CD4-positive, alpha-beta T cell (primary cell): ENCODE data around the gene CSDE1. TPM values are rescaled to one million over a fixed set of nuclear protein-coding genes. Genes with fewer than 3 reads are reported as not detected.

Experiments used
- ATAC-seq: fragments of 200-7000 bp; cut with Tn5 transposase; one replicate; pipeline ENCODE4 v1.10.0; 2022; ENCODE audit warnings: mild to moderate bottlenecking; ENCODE audit not compliant: poor library complexity
- CTCF ChIA-PET: fragments of 350-600 bp; sonication (Branson Sonifier 250); formaldehyde crosslinking; loops from one replicate; lab custom pipeline; 2021; ENCODE audit warnings: antibody characterized with exemption, inconsistent platforms; lab: Charles Lee
- POLR2A ChIA-PET: fragments of 350-600 bp; sonication (Branson Sonifier 250); formaldehyde crosslinking; loops from one replicate; lab custom pipeline; 2021; ENCODE audit warnings: antibody characterized with exemption, inconsistent platforms; lab: Charles Lee
- DNase-seq, 14 experiments: peaks; one replicate each; pipeline ENCODE4 v3.0.0-alpha.2; 2013 to 2020; ENCODE audit warnings: mixed read lengths in 2 of 14
- H3K27ac ChIP-seq, 2 donors: one replicate each; pipeline versions ENCODE4 v1.5.1 to v1.7.0; 2013; ENCODE audit warnings: low read length in 2 of 2, low read depth in 1 of 2, mild to moderate bottlenecking in 1 of 2
- H3K27me3 ChIP-seq, 2 experiments: 1 replicate in 1 of 2; 2 replicates in 1 of 2; pipeline versions ENCODE4 v1.6.1 to v1.7.0; 2013; ENCODE audit warnings: low read length in 2 of 2, control low read depth in 1 of 2, mild to moderate bottlenecking in 1 of 2, moderate library complexity in 1 of 2; ENCODE audit not compliant: insufficient read depth in 2 of 2, control insufficient read depth in 1 of 2
- H3K36me3 ChIP-seq: one replicate; pipeline ENCODE4 v1.6.1; 2013; ENCODE audit warnings: low read length, control low read depth; ENCODE audit not compliant: insufficient read depth
- H3K4me1 ChIP-seq: one replicate; pipeline ENCODE4 v1.6.1; 2013; ENCODE audit warnings: low read length, control low read depth; ENCODE audit not compliant: insufficient read depth
- H3K4me3 ChIP-seq: one replicate; pipeline ENCODE4 v1.5.1; 2013; ENCODE audit warnings: mild to moderate bottlenecking, low read length, moderate library complexity
- H3K9me3 ChIP-seq, 2 experiments: 1 replicate in 1 of 2; 2 replicates in 1 of 2; pipeline versions ENCODE4 v1.6.1 to v1.7.0; 2013; ENCODE audit warnings: low read length in 2 of 2, mild to moderate bottlenecking in 2 of 2, control low read depth in 1 of 2, moderate library complexity in 1 of 2; ENCODE audit not compliant: control insufficient read depth in 1 of 2, insufficient read depth in 1 of 2
- H3K27ac Mint-ChIP-seq: one replicate; pipeline ENCODE4 v1.8.0; 2020; ENCODE audit warnings: mixed read lengths
- H3K27me3 Mint-ChIP-seq: one replicate; pipeline ENCODE4 v1.8.0; 2021; ENCODE audit warnings: mixed read lengths
- H3K36me3 Mint-ChIP-seq: one replicate; pipeline ENCODE4 v1.8.0; 2021; ENCODE audit warnings: low read depth, mixed read lengths
- H3K4me1 Mint-ChIP-seq: one replicate; pipeline ENCODE4 v1.8.0; 2021; ENCODE audit warnings: low read depth, mixed read lengths
- H3K4me3 Mint-ChIP-seq: one replicate; pipeline ENCODE4 v1.8.0; 2020; ENCODE audit warnings: mild to moderate bottlenecking, mixed read lengths
- H3K9me3 Mint-ChIP-seq: one replicate; pipeline ENCODE4 v1.8.0; 2020; ENCODE audit warnings: mixed read lengths
- intact Hi-C, 2 experiments: fragments of 100-400 bp; cut with DNase I in 1 of 2; cut with micrococcal nuclease in 1 of 2; formaldehyde crosslinking; loops; one replicate each; pipeline versions ENCODE4 v1.15.1 to v1.9.0; 2023 to 2025; cut with DNase I, micrococcal nuclease
- total RNA-seq, 174 experiments: library from RNA in 2 of 174; stranded (reverse) in 2 of 174; gene quantifications; one replicate each; pipeline ENCODE4 v1.2.3 and lab custom pipeline; 2021 to 2026
- TF ChIP-seq, protein P1 (sequence below): fragments of 200-600 bp; IDR thresholded peaks from one replicate; pipeline ENCODE4 v1.8.0; 2022; ENCODE audit warnings: antibody characterized with exemption, mild to moderate bottlenecking

Gene CSDE1
- total RNA-seq, 2 experiments from 2014 or later = 725 to 731 TPM

DNA sequence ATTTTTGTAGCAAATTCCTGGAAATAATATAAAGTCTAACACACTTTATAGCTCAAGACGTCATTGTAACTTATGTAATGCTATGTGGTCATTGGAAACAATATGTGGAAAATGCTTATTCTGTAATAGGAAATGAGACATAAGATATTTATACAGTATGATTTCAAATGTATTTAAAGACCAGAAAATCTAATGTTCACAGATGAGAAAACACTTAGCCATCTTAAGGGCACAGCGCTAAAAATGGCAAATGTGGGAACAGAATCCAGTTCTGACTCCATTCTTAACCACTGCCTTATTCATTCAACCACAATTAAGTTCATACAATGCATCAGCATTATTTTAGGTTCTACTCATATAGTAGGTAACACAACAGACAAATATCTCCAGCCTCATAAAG, 12.5 kb downstream of the CSDE1 start:
- TF ChIP-seq, protein P1, sequence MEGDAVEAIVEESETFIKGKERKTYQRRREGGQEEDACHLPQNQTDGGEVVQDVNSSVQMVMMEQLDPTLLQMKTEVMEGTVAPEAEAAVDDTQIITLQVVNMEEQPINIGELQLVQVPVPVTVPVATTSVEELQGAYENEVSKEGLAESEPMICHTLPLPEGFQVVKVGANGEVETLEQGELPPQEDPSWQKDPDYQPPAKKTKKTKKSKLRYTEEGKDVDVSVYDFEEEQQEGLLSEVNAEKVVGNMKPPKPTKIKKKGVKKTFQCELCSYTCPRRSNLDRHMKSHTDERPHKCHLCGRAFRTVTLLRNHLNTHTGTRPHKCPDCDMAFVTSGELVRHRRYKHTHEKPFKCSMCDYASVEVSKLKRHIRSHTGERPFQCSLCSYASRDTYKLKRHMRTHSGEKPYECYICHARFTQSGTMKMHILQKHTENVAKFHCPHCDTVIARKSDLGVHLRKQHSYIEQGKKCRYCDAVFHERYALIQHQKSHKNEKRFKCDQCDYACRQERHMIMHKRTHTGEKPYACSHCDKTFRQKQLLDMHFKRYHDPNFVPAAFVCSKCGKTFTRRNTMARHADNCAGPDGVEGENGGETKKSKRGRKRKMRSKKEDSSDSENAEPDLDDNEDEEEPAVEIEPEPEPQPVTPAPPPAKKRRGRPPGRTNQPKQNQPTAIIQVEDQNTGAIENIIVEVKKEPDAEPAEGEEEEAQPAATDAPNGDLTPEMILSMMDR = no peak
- Histone ChIP-seq H3K27me3 (no peaks in the 10 kb centered on the region), H3K4me1 (peaks cover 11% of the 10 kb centered on the region), H3K27ac (no peak overlapping the region), H3K9me3 (no peaks in the 10 kb centered on the region), H3K36me3 (peaks cover 92% of the 10 kb centered on the region), H3K4me3 (no peak overlapping the region)
- H3K36me3 Mint-ChIP-seq = peaks cover 92% of the 10 kb centered on the region
- DNase-seq (no peak), ATAC-seq (no peak)
- no peaks in the 10 kb centered on the region for H3K9me3 Mint-ChIP-seq
- no peak overlapping the region for H3K4me3 Mint-ChIP-seq
- peaks cover 95% of the 10 kb centered on the region for H3K4me1 Mint-ChIP-seq
- CTCF ChIA-PET = no interaction called here
- intact Hi-C loops = no loop called here
- H3K27me3 Mint-ChIP-seq = no peaks in the 10 kb centered on the region
- POLR2A ChIA-PET = interaction anchor here (1.2 kb wide), 1 partner anchor 11 kb away, joined by 7 read pairs; no protein-coding TSS in a partner anchor
- H3K27ac Mint-ChIP-seq = peak overlapping the region; percentile 25

DNA sequence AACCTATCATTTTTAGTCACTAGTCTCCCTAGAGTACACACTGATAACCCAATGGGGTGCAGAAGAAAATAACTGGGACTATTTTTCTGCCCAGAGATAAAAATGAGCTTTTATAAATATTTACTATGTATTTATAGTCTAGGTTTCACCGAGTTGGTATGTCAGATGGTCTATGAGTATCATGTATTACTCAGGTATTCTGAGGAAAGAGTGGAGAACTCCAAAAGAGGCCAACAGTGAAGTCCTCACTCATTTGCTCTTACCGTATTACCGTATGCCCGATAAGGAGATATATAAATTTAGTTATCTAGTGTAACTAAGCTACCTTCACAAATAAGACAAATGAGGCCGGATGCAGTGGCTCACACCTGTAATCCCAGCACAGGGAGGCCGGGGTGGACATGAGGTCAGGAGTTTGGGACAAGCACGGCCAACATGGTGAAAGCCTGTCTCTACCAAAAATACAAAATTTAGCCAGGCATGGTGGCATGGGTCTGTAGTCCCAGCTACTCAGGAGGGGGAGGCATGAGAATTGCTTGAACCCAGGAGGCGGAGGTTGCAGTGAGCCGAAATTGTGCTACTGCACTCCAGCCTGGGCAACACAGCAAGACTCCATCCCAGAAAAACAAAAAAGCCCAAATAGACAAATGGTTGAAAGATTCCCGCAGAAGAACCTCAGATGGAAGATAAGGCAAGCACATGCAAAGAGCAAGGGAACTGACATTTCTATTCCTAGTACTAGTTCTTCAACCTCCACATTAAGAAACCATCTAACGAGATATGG, 15.6 kb downstream of the CSDE1 start:
- peaks cover 75% of the 10 kb centered on the region for H3K4me1 Mint-ChIP-seq
- no peak overlapping the region for H3K27ac Mint-ChIP-seq
- ChIA-PET CTCF (no interaction called here), POLR2A (no interaction called here)
- peaks cover 90% of the 10 kb centered on the region for H3K36me3 Mint-ChIP-seq
- DNase-seq (no peak), ATAC-seq (no peak)
- no peak overlapping the region for H3K4me3 Mint-ChIP-seq
- Histone ChIP-seq H3K4me3 (no peak overlapping the region), H3K36me3 (peaks cover 89% of the 10 kb centered on the region), H3K4me1 (peaks cover 7% of the 10 kb centered on the region), H3K27me3 (no peaks in the 10 kb centered on the region), H3K27ac (no peak overlapping the region), H3K9me3 (no peaks in the 10 kb centered on the region)
- TF ChIP-seq, protein P1 = no peak
- no peaks in the 10 kb centered on the region for H3K9me3 Mint-ChIP-seq
- intact Hi-C loops = loop anchor here in 1 of 2 experiments (2.0 kb wide), 1 partner anchor 13 kb away; no protein-coding TSS in a partner anchor
- H3K27me3 Mint-ChIP-seq = no peaks in the 10 kb centered on the region

DNA sequence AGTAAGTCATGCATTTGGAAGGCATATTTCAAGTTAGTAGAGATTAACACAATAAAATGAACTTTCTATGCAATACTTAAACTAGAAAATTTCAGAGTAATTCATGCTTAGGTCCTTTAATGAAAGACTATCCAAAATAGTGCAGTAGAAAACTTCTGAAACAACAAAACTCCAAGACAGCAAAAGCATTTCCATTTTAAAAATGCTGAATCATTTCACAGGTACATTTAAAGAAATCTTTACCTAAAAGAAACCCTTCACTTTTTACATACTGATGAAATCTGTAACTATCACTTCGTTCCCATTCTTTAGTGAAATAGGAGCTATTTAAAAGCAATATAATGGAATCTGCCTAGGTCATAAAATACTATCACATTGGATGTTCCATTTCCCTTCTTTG, 17.5 kb downstream of the CSDE1 start:
- ATAC-seq (no peak), DNase-seq (no peak)
- no peaks in the 10 kb centered on the region for H3K9me3 Mint-ChIP-seq
- H3K4me1 Mint-ChIP-seq = peaks cover 68% of the 10 kb centered on the region
- peaks cover 91% of the 10 kb centered on the region for H3K36me3 ChIP-seq
- H3K4me1 ChIP-seq = peaks cover 7% of the 10 kb centered on the region
- no peak overlapping the region for H3K27ac ChIP-seq
- no peak overlapping the region for H3K4me3 Mint-ChIP-seq
- peaks cover 90% of the 10 kb centered on the region for H3K36me3 Mint-ChIP-seq
- no peaks in the 10 kb centered on the region for H3K27me3 ChIP-seq
- no peaks in the 10 kb centered on the region for H3K9me3 ChIP-seq
- no peaks in the 10 kb centered on the region for H3K27me3 Mint-ChIP-seq
- ChIA-PET POLR2A (no interaction called here), CTCF (no interaction called here)
- TF ChIP-seq, protein P1 = no peak
- H3K4me3 ChIP-seq = no peak overlapping the region
- no peak overlapping the region for H3K27ac Mint-ChIP-seq
- intact Hi-C loops = loop anchor here in 1 of 2 experiments (2.0 kb wide), 1 partner anchor 14 kb away; no protein-coding TSS in a partner anchor
